Effector memory CD8-positive, alpha-beta T cell (primary cell): ENCODE measurements around the gene C11orf91.
"Not testable (repeated sequence)": the region's sequence is repeated elsewhere in the genome, so short reads cannot be mapped to it uniquely, and the experiment has no call there.

Experiments
- ATAC-seq: fragments of 150-1000 bp; cut with Tn5 transposase; replicated peaks from 2 replicates; pipeline ENCODE4 v1.10.0; 2021; ENCODE audit warnings: mild to moderate bottlenecking, moderate library complexity
- DNase-seq, 3 experiments: peaks; one replicate each; pipeline ENCODE4 v3.0.0; 2021
- H3K27ac Mint-ChIP-seq, 2 donors: one replicate each; pipeline ENCODE4 v1.8.0; 2022; ENCODE audit warnings: mild to moderate bottlenecking in 2 of 2, mixed read lengths in 2 of 2, moderate library complexity in 2 of 2
- H3K27me3 Mint-ChIP-seq, 2 donors: one replicate each; pipeline ENCODE4 v1.8.0; 2022; ENCODE audit warnings: mixed read lengths in 2 of 2
- H3K36me3 Mint-ChIP-seq: one replicate; pipeline ENCODE4 v1.8.0; 2022; ENCODE audit warnings: mild to moderate bottlenecking, moderate library complexity, mixed read lengths; ENCODE audit not compliant: insufficient read depth
- H3K4me1 Mint-ChIP-seq, 2 donors: one replicate each; pipeline ENCODE4 v1.8.0; 2022; ENCODE audit warnings: low read depth in 2 of 2, mixed read lengths in 2 of 2
- H3K4me3 Mint-ChIP-seq, 2 donors: one replicate each; pipeline ENCODE4 v1.8.0; 2022; ENCODE audit warnings: mild to moderate bottlenecking in 2 of 2, mixed read lengths in 2 of 2, moderate library complexity in 2 of 2
- H3K9me3 Mint-ChIP-seq, 2 donors: one replicate each; pipeline ENCODE4 v1.8.0; 2022; ENCODE audit warnings: mixed read lengths in 2 of 2

The C11orf91 gene

DNA sequence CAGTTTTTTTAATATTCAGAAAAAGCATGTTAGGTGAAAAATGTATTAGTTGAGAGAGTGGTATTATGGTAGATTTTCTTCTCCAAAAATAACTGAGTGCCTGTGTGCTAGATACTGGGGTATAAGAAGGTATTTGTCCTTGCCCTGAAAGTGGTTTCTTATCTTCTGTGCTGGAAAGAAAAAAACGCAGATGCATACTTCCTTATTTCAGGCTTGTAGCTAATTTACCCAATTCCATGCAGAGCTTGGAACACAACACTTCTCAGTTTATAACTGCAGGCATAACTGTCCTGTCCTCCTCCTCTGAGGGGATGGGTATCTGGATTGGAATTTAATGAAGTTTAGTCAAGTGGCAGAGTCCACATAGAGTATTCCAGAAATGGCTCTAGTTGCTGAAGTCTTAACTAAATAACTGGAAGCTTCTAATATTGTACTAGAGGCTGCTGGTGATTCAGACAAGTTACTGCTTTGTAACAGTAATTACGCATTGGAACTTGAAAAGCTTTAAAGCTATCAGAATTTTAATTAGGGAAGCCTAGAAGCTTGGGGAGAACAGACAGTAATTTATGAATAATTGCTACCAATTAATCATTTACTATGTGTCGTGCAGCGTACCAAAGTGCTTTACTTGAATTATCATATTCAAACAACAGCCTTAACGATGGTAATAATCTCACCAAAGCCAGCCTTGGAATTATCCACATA, 12.7 kb upstream of the C11orf91 start:
- Mint-ChIP-seq H3K27me3 (no peaks in the 10 kb centered on the region), H3K4me3 (no peak overlapping the region), H3K9me3 (no peaks in the 10 kb centered on the region), H3K27ac (no peak overlapping the region), H3K36me3 (no peaks in the 10 kb centered on the region), H3K4me1 (peaks cover 0 to 1% of the 10 kb centered on the region in 2 donors)
- DNase-seq: no peak
- no peak for ATAC-seq

DNA sequence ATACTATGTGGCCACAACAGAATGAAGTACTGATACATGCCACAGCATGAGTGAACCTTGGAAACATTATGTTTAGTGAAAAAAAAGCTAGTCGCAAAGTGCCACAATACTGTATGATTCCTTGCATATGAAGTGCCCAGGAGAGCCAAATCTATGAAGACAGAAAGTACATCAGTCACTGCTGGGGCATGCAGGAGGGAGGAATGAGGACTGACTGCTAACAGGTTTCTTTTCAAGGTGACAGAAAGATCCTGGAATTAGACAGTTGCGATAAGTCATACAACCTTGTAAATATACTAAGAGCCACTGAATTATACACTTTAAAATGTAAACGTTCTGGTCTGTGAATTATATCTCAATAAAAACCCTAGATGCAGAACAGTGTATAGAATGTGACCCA, 11.8 kb upstream of the C11orf91 start:
- H3K27ac Mint-ChIP-seq: no peak overlapping the region
- H3K9me3 Mint-ChIP-seq: no peaks in the 10 kb centered on the region
- H3K36me3 Mint-ChIP-seq: no peaks in the 10 kb centered on the region
- H3K27me3 Mint-ChIP-seq: no peaks in the 10 kb centered on the region
- ATAC-seq: no peak
- H3K4me1 Mint-ChIP-seq: peaks cover 0 to 1% of the 10 kb centered on the region in 2 donors
- H3K4me3 Mint-ChIP-seq: no peak overlapping the region
- DNase-seq: no peak

DNA sequence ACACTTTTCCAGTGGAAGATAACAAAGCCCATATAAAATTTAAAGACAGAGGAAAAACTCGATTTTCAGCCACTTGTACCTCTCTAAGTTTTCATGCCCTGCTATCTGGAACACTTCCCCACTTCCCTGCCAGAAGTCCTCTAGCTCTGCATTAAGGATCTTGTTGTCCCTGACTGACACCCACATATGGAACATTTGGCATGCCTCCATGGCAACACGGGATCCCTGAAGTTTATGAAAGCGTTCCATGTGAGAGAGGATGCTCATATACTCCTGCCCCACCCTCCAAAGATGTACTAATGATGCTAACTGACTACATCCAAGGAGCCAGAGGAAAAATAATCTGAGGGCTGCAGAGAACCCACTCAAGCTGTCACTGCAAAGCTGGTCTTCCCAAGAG, 8.8 kb upstream of the C11orf91 start:
- H3K27me3 Mint-ChIP-seq: no peaks in the 10 kb centered on the region
- no peaks in the 10 kb centered on the region for H3K9me3 Mint-ChIP-seq
- DNase-seq (no peak), ATAC-seq (no peak)
- peaks cover 0 to 2% of the 10 kb centered on the region in 2 donors for H3K4me1 Mint-ChIP-seq
- no peak overlapping the region for H3K27ac Mint-ChIP-seq
- no peak overlapping the region for H3K4me3 Mint-ChIP-seq
- H3K36me3 Mint-ChIP-seq: no peaks in the 10 kb centered on the region

DNA sequence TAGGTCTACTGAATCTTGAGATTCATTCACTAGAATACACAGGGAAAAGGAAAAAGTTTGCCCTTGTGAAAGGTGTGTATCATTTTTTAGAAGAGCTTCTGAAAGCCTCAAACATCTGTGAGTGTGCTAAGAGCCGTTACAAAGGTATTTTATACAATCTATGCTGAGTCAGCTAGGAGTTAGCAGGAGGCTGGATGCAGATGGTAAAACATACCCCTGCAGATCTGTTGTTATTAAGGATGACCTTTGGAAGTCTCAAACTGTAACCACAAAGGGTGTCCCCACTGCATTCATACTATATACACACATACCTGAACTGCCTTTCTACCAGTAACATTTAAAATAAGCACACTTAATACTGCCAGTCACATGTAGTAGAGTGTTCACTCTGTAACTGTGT, 8.4 kb upstream of the C11orf91 start:
- H3K36me3 Mint-ChIP-seq: no peaks in the 10 kb centered on the region
- ATAC-seq: no peak
- H3K9me3 Mint-ChIP-seq: no peaks in the 10 kb centered on the region
- DNase-seq: no peak
- H3K4me3 Mint-ChIP-seq: no peak overlapping the region
- no peaks in the 10 kb centered on the region for H3K27me3 Mint-ChIP-seq
- peaks cover 0 to 2% of the 10 kb centered on the region in 2 donors for H3K4me1 Mint-ChIP-seq
- no peak overlapping the region for H3K27ac Mint-ChIP-seq

DNA sequence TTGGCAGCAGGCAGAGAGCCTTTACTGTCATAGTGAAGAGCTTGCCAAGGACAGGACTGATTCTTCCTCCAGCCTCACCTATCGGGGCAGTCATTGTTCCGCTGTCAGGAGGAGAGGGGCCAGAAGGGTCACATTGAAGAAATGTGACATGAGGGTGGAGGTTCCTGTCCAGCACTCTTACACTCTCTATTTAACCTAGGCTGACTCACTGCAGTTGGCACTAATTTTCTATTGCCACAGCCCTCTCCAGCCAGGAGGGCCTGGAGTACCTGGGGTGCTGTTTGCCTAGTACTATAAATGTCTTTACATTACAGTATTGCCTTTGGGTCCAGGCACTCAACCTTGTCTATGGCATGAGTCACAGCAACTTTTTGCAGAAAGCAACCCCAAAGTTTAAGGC, 7.2 kb upstream of the C11orf91 start:
- H3K36me3 Mint-ChIP-seq, H3K4me1 Mint-ChIP-seq, ATAC-seq, H3K27me3 Mint-ChIP-seq, H3K9me3 Mint-ChIP-seq, DNase-seq, H3K27ac Mint-ChIP-seq, H3K4me3 Mint-ChIP-seq: not testable (repeated sequence)

DNA sequence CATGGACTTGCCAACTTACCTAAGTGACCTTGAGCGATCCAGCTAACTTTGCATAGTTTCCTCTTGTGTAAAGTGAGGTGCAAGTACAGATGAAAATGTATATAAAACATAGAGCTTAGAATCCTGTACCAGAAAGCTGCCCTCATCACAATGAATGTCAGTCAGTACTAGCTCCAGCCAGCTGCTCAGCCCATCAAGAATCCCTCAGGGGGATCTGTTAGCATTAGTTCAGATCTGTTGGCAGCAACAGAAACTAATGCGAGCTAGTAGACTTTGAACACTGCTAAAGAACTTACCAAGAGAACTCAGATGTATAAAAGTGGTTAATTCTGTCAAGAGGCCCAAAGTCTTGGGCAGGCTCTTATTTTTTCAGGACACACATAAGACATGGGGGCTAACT, 6.3 kb upstream of the C11orf91 start:
- H3K27ac Mint-ChIP-seq: no peak overlapping the region
- ATAC-seq: no peak

DNA sequence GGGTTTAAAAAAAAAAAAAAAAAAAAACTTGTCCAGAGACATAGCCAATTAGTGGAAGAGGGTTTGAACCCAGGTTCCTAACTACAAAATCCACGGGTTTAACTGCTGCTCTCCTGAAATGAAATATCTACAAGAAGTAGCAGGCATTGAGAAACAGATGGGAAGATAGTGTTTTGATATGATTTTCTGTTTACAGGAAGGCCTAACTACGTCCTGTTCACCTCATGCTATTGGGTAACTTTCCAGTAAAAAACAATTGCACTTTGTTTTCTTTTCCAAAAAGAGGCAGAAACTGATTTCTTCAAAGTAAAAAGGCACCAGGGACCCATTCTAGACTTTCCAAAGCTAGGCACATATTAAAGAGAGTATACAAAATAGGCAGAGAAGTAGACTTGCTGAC, 5.9 kb upstream of the C11orf91 start:
- Mint-ChIP-seq H3K4me1 (peaks cover 0 to 2% of the 10 kb centered on the region in 2 donors), H3K4me3 (no peak overlapping the region), H3K36me3 (no peaks in the 10 kb centered on the region), H3K27ac (no peak overlapping the region), H3K9me3 (no peaks in the 10 kb centered on the region), H3K27me3 (no peaks in the 10 kb centered on the region)
- DNase-seq (no peak), ATAC-seq (no peak)

More for the DNA sequence above, 6.3 kb upstream of the C11orf91 start:
- H3K27me3 Mint-ChIP-seq: no peaks in the 10 kb centered on the region
- no peaks in the 10 kb centered on the region for H3K9me3 Mint-ChIP-seq
- DNase-seq: no peak
- no peak overlapping the region for H3K4me3 Mint-ChIP-seq
- no peaks in the 10 kb centered on the region for H3K36me3 Mint-ChIP-seq
- H3K4me1 Mint-ChIP-seq: peaks cover 0 to 2% of the 10 kb centered on the region in 2 donors

DNA sequence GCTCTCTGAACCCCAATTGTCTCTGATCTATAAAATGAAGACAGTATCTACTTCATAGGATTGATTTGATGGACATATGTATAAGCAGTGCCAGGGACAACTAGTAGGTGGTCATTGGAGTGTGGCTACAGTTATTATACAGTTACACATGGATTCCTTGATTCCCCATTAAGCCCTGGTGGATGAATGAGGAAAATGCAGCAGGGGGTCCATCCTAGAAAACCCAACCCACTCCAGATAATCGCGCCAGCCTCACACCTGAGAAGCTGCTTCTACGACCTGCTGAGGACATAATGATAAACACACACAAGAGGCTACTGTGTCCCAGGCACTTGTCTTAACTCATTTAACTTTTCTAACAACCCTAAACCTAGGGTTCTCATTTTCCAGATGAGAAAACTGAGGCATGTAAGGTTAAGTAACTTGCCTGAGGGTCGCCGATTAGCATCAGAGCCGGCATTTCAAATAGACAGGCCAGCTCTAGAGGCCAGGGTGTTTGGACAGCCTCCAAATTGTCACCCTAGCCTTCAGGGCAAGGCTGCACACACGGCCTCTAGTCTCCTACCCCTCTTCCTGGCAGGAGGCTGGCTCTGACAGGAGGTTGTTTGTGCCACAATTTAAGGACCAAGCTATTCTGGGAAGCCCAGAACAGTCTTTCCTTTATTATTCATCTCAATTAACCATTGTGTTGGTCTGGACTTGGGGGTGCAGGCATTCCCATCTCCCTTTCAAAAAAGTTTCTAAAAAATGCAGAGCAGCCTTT, 3.8 kb upstream of the C11orf91 start:
- DNase-seq (no peak), ATAC-seq (no peak)
- H3K36me3 Mint-ChIP-seq: peaks cover 10% of the 10 kb centered on the region
- peaks cover 0 to 6% of the 10 kb centered on the region in 2 donors for H3K27me3 Mint-ChIP-seq
- peaks cover 13% of the 10 kb centered on the region in 2 donors for H3K4me1 Mint-ChIP-seq
- H3K4me3 Mint-ChIP-seq: no peak overlapping the region
- H3K27ac Mint-ChIP-seq: no peak overlapping the region
- no peaks in the 10 kb centered on the region for H3K9me3 Mint-ChIP-seq

DNA sequence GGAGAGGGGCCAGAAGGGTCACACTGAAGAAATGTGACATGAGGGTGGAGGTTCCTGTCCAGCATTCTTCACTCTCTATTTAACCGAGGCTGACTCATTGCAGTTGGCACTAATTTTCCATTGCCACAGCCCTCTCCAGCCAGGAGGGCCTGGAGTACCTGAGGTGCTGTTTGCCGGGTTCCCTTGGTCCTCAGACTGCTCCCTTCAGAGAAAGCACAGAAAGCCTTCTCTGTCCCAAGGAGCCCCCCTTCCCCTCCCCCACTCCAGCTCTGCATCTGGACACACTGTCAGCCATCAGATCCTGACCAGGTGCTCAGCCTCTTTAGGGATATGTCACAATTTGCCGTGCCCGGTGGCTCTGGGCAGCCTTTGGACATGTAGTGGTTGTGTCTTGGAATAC, 3.2 kb upstream of the C11orf91 start:
- no peak overlapping the region for H3K27ac Mint-ChIP-seq
- H3K27me3 Mint-ChIP-seq: peaks cover 0 to 6% of the 10 kb centered on the region in 2 donors
- no peak for DNase-seq
- H3K9me3 Mint-ChIP-seq: no peaks in the 10 kb centered on the region
- no peak overlapping the region for H3K4me3 Mint-ChIP-seq
- no peak for ATAC-seq
- peaks cover 13 to 14% of the 10 kb centered on the region in 2 donors for H3K4me1 Mint-ChIP-seq
- peaks cover 13% of the 10 kb centered on the region for H3K36me3 Mint-ChIP-seq

DNA sequence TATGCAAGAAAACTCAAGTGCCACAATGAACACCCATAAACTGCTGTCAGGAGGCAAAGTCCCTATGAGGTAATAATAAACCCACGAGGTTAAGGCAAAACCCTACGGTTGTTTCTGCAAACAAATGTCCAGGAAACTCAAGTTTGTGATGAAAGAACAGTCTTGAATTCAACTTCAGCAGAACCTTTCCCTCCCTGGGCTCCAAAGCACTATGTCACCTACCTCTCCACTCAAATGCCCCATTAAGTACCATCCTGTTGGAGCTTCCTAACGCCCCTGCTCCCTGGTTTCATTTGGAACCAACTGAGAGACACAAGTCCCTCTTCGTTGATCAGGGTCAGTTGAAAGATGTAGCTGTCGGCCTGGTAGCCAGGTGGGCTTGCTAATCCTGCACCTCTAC, 2.6 kb upstream of the C11orf91 start:
- DNase-seq (no peak), ATAC-seq (no peak)
- Mint-ChIP-seq H3K27me3 (peaks cover 1 to 6% of the 10 kb centered on the region in 2 donors), H3K4me1 (peaks cover 13 to 14% of the 10 kb centered on the region in 2 donors), H3K36me3 (peaks cover 13% of the 10 kb centered on the region), H3K4me3 (no peak overlapping the region), H3K27ac (no peak overlapping the region), H3K9me3 (no peaks in the 10 kb centered on the region)

DNA sequence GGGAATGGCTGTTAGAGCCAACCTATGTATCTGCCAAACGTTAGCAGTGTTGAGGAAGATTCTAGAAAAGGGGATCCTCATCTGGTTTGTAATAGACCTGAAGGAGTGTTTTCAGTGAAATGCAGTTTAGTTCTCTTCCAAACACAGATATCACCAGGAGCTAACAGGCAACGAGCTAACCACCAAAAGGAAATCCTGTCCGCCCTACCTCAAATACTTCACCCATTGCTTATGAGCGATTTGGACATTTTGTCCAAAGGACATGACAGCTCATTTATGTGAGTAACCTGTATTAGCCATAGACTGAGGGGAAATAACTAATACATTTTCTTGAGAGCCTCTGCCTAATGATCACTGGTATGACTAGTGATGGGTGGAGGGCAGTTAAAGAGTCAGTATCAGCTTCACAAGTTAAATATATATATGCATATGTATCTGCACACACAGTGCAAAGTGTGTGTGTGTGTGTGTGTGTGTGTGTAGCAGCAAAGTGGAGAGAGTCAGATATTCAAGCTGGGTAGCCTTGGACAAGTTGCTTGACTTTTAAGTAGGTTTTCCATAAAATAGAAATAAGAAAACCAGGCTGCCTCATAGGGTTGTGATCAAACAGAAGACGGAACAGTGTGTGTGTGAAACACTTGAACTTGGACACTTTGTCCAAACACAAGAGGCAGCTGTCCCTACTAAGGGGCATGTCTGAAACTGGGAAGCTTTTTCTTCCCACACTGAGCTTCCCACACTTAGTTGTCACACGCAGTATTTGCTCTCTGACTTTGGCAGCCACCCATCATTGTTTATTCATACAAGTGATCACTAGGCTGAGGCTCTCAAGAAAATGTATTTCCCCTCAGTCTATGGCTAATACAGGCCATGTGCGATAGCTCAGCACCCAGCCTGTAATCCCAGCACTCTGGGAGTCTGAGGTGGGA, 940 bp upstream of the C11orf91 start:
- ATAC-seq (no peak), DNase-seq (no peak)
- Mint-ChIP-seq H3K27ac (peak overlapping the region in 1 of 2 donors; percentile 87), H3K4me1 (peaks cover 13% of the 10 kb centered on the region in 2 donors), H3K36me3 (peaks cover 13% of the 10 kb centered on the region), H3K27me3 (peaks cover 18 to 22% of the 10 kb centered on the region in 2 donors), H3K9me3 (no peaks in the 10 kb centered on the region), H3K4me3 (peak overlapping the region; percentile 86 to 87)

DNA sequence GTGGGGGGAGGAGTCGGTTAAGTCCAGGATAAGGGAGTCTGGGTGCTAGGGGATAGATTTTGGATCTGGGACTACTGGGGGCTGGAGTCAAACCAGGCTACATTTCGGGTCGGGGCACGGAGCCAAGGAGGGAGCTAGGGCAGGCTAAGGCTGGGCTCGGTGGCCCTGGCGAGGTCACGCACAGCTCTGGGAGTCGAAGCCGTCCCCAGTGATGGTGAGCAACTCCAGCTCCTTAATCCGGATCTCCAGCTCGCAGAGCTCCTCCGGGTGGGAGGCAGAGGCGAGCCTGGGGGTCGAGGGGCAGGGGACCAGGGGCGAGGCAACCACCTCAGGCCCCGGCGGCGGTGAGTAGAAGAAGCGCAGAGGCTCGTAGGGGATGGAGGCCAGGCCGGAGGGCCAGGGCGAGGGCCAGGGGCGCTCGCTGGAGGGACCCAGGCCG, 544 bp downstream of the C11orf91 start:
- H3K27ac Mint-ChIP-seq: no peak overlapping the region
- ATAC-seq: no peak

DNA sequence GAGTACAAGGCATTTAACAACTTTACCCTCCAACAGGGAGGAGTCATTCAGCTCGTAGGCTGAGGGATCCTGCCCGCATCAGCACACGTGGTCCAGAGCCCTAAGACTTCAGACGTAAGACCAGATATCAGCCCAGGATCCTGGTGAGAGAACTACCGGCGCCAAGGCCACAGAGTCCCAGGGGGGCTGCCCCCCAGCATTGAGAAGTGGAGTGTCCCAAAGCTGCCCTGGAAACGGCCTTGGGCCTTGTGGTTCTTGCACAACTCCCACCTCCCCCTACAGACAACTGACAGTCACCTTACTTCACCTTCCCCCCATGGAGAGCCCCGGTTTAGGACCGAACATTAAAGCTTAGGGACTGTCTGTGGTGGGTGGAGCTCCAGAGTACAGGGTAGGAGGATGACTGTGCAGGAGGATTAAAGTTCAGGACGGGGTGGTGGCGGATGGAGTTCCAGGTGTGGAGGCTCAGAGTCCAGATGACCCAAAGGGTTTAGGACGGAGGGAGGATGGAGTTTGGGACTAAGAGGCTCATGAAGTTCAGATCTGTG, 1.0 kb downstream of the C11orf91 start:
- Mint-ChIP-seq H3K9me3 (no peaks in the 10 kb centered on the region), H3K27me3 (peaks cover 24 to 32% of the 10 kb centered on the region in 2 donors), H3K27ac (no peak overlapping the region), H3K36me3 (peaks cover 13% of the 10 kb centered on the region), H3K4me1 (peaks cover 12 to 13% of the 10 kb centered on the region in 2 donors), H3K4me3 (peak overlapping the region; percentile 86 to 87)
- ATAC-seq (no peak), DNase-seq (no peak)

More for the DNA sequence above, 544 bp downstream of the C11orf91 start:
- peaks cover 24 to 32% of the 10 kb centered on the region in 2 donors for H3K27me3 Mint-ChIP-seq
- H3K9me3 Mint-ChIP-seq: no peaks in the 10 kb centered on the region
- peak overlapping the region; percentile 86 to 87 for H3K4me3 Mint-ChIP-seq
- peaks cover 13% of the 10 kb centered on the region for H3K36me3 Mint-ChIP-seq
- peak in 1 of 3 experiments; percentile 8 for DNase-seq
- peaks cover 12 to 13% of the 10 kb centered on the region in 2 donors for H3K4me1 Mint-ChIP-seq
